Renal cortical epithelial cell (primary cell): ENCODE results near the gene TRAFD1. TPM values are rescaled to one million over a fixed set of nuclear protein-coding genes. Genes with fewer than 3 reads are reported as not detected.

Experiments
- DNase-seq: peaks from one replicate; pipeline ENCODE4 v3.0.0-alpha.2; 2011; ENCODE audit warnings: low read depth
- total RNA-seq: library from RNA; depleted of rRNA; stranded (reverse); fragments of >200 nt; gene quantifications from 2 replicates; pipeline ENCODE4 v1.2.3, GENCODE V29; 2014

Gene TRAFD1
- total RNA-seq, 1 donor from 2014 or later = 57.4 TPM

GRCh38 chr12:112198120-112198733 lies 72.9 kb downstream of the TRAFD1 start:
- DNase-seq = peak; percentile 53

- DNase-seq = no peak
Observed at GRCh38 chr12:112199136-112199535, 73.8 kb downstream of the TRAFD1 start.

Other genes with a start within 250 kb of the TRAFD1 start
- gene TMEM116, start 112.4 kb upstream of the TRAFD1 start, total RNA-seq = 11.5 and 14.1 TPM in 2 replicates
- gene ERP29, start 112.1 kb upstream of the TRAFD1 start, total RNA-seq = 69.5 and 75.7 TPM in 2 replicates
- 18.9 and 26.7 TPM in 2 replicates for gene NAA25, start 16.8 kb upstream of the TRAFD1 start, total RNA-seq